Fibroblast of mammary gland (primary cell): ENCODE measurements around the gene TAS1R1.

ENCODE experiments used
- DNase-seq: peaks from one replicate; pipeline ENCODE4 v3.0.0-alpha.2; 2010; ENCODE audit warnings: low read depth
- H3K4me3 ChIP-seq: 2 replicates; pipeline ENCODE4 v1.5.1; 2011; ENCODE audit warnings: low read depth, mild to moderate bottlenecking, low read length, moderate library complexity; ENCODE audit not compliant: control insufficient read depth
- CTCF ChIP-seq: conservative IDR thresholded peaks from 2 replicates; pipeline ENCODE4 v1.5.1; 2011; ENCODE audit warnings: low read depth, low read length, inconsistent platforms; ENCODE audit not compliant: control insufficient read depth, insufficient read depth

Gene TAS1R1

GRCh38 chr1:6554907-6555778 is at the start of gene TAS1R1:
TSS of gene TAS1R1 (plus strand) at chr1:6555307. CDS start at chr1:6555374, 67 bp downstream.
- TF ChIP-seq CTCF, result no peak
- peak within 1 kb of the TSS; percentile 92 for H3K4me3 ChIP-seq
- no peak for DNase-seq

- no peak for TF ChIP-seq CTCF
- no peak overlapping the region for H3K4me3 ChIP-seq
- DNase-seq, result no peak
Measured at GRCh38 chr1:6505367-6506209, 49.5 kb upstream of the TAS1R1 start.

- no peak for DNase-seq
Measured at GRCh38 chr1:6506210-6507036, 48.7 kb upstream of the TAS1R1 start.

GRCh38 chr1:6507037-6507428 is 48.1 kb upstream of the TAS1R1 start:
- no peak for TF ChIP-seq CTCF
- no peak for DNase-seq
- H3K4me3 ChIP-seq, result no peak overlapping the region

More at GRCh38 chr1:6506210-6507036, 48.7 kb upstream of the TAS1R1 start:
- no peak for TF ChIP-seq CTCF
- H3K4me3 ChIP-seq, result no peak overlapping the region

GRCh38 chr1:6507461-6507911 is 47.6 kb upstream of the TAS1R1 start:
- H3K4me3 ChIP-seq, result no peak overlapping the region
- no peak for DNase-seq
- no peak for TF ChIP-seq CTCF
